ENCODE results near the gene ARHGEF19. TPM values are rescaled to one million over a fixed set of nuclear protein-coding genes. Genes with fewer than 3 reads are reported as not detected.
A peak's percentile ranks its signal among the peaks of the same experiment; 100 is the strongest.

Gene ARHGEF19
- total and polyA plus RNA-seq, 9 donors = 1.3 to 9.2 (median 2.8) TPM

DNA sequence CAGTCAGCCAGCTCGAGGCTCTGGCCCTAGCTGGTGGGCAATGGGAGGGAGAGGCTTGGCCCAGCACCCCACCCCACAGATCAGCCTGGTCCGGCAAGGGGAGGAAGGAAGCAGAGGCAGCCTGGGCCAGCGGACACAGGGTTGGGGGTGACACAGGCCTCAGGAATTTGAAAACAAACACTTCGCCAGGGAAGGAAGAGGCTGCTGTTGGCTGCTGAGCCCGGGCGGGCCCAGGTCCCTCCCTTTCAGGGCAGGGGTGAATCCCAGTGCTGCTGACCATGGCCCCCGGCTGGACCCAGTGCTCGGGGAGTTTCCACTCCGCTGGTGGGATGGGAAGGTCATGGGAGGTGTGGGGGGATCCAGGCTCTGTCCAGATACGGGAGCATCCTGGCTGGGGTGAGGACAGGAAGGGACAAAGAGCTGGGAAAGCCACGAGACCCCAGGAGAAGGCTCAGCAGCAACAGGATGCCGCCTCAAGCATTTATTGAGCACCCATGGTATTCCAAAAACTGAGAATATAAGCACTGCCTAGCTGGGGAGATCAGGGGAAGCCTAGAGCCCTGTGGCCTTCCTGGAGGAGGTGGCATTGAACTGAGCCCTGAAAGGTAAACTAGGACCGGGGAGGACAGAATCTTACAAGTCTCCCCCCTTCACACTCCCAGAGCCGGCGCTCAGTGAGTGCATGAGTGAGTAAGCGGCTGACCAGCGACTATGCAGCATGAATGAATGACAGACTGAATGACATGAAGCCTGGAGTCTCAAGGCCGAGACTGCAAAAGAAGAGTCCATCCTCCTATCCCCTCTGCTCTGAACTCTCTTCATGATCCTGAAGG, 30.3 kb downstream of the ARHGEF19 start:
- no peaks in the 10 kb centered on the region for H3K9me3 ChIP-seq (replicated peaks; ENCODE audit: control insufficient read depth, low read depth, low read length)
- H3K27me3 ChIP-seq (ENCODE audit: control insufficient read depth, insufficient read depth, low read length) = no peaks in the 10 kb centered on the region
- 49% methylated on average over 13 of the region's 18 CpGs for WGBS (ENCODE audit: insufficient coverage)
- H3K27ac ChIP-seq (ENCODE audit: low read length) = peak overlapping the region; percentile 96
- H3K4me3 ChIP-seq (ENCODE audit: low read length) = no peak overlapping the region
- H3K36me3 ChIP-seq (ENCODE audit: control insufficient read depth, insufficient read depth, low read length) = no peaks in the 10 kb centered on the region
- H3K4me1 ChIP-seq (ENCODE audit: control insufficient read depth, insufficient read depth, low read length) = peaks cover 26% of the 10 kb centered on the region
- DNase-seq = peak; percentile 92

DNA sequence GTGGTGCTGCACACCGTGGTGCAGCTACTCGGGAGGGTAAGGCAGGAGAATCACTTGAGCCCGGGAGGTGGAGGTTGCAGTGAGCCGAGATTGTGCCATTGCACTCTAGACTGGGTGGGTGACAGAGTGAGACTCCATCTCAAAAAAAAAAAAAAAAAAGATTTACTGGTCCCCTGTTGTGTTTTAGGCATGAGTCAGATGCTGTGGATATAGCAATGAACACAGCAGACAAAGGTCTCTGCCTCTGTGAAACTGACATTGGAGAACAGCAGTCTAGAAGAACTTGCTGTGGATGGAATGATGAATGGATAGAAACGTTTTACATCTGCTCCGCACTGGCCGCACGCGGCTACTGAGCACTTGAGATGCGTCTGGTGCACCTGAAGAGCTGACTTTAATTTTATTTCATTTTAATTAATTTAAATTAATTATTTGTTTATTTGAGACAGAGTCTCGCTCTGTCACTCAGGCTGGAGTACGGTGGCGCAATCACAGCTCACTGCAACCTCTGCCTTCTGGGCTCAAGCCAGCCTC, 32.1 kb downstream of the ARHGEF19 start:
- no peaks in the 10 kb centered on the region for H3K9me3 ChIP-seq (replicated peaks; ENCODE audit: control insufficient read depth, low read depth, low read length)
- H3K4me3 ChIP-seq (ENCODE audit: low read length) = no peak overlapping the region
- DNase-seq = no peak
- no peaks in the 10 kb centered on the region for H3K27me3 ChIP-seq (ENCODE audit: control insufficient read depth, insufficient read depth, low read length)
- no CpG with 5 or more reads among the region's 13 CpGs for WGBS (ENCODE audit: insufficient coverage)
- H3K4me1 ChIP-seq (ENCODE audit: control insufficient read depth, insufficient read depth, low read length) = peaks cover 43% of the 10 kb centered on the region
- no peak overlapping the region for H3K27ac ChIP-seq (ENCODE audit: low read length)
- H3K36me3 ChIP-seq (ENCODE audit: control insufficient read depth, insufficient read depth, low read length) = no peaks in the 10 kb centered on the region

DNA sequence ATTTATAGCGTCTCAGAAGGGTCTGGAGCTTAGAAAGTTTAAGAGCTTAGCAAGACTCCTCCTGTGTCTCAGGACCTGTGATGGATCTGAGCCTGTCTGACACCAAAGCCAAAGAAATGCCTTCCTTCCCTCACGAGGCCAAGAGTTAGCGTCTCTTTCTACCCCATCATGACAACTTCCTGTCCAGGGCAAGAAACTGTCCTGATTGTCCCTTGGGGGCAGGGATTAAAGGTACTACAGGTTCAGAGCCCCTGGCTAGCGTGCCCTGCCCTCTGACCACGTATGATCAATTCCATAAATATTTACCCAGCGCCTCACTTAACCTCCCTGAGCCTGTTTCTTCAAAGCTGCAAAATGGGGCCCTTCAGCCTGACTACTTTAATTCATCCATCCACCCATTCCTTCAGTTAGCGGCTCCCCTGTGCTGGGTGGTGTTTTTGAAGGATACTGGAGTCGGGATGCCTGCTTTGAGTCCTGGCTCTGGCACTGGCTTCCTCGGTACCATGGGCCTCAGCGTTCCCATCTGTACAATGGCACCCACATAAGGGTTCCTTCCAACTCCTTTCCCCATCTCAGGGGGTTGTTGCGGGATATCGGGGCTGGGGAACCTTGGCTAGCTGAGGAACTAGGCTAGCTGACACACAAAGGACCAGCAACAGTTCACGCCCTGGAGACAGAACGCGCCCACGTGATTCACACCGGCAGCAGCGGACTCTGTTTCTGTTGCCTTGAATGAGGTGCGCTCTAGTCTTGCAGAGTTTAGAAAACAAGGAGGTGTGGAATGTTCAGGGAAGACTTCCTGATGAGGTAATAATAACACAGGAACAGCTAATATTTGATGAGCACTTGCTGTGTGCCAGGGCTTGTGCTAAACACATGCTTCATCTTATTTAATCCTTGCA, 33.6 kb downstream of the ARHGEF19 start:
- peaks cover 58% of the 10 kb centered on the region for H3K4me1 ChIP-seq (ENCODE audit: control insufficient read depth, insufficient read depth, low read length)
- no peaks in the 10 kb centered on the region for H3K27me3 ChIP-seq (ENCODE audit: control insufficient read depth, insufficient read depth, low read length)
- H3K9me3 ChIP-seq (replicated peaks; ENCODE audit: control insufficient read depth, low read depth, low read length) = no peaks in the 10 kb centered on the region
- 79% methylated on average over 7 of the region's 19 CpGs for WGBS (ENCODE audit: insufficient coverage)
- H3K4me3 ChIP-seq (ENCODE audit: low read length) = no peak overlapping the region
- H3K36me3 ChIP-seq (ENCODE audit: control insufficient read depth, insufficient read depth, low read length) = no peaks in the 10 kb centered on the region
- DNase-seq = no peak
- no peak overlapping the region for H3K27ac ChIP-seq (ENCODE audit: low read length)

- Histone ChIP-seq H3K9me3 (replicated peaks; ENCODE audit: control insufficient read depth, low read depth, low read length) (no peaks in the 10 kb centered on the region), H3K4me3 (ENCODE audit: low read length) (no peak overlapping the region), H3K4me1 (ENCODE audit: control insufficient read depth, insufficient read depth, low read length) (peaks cover 68% of the 10 kb centered on the region), H3K27ac (ENCODE audit: low read length) (peak overlapping the region; percentile 98), H3K36me3 (ENCODE audit: control insufficient read depth, insufficient read depth, low read length) (no peaks in the 10 kb centered on the region), H3K27me3 (ENCODE audit: control insufficient read depth, insufficient read depth, low read length) (no peaks in the 10 kb centered on the region)
- DNase-seq = no peak
- 100% methylated on average over 1 of the region's 4 CpGs for WGBS (ENCODE audit: insufficient coverage)
Observed at GRCh38 chr1:16177306-16177705, 35.1 kb downstream of the ARHGEF19 start.

DNA sequence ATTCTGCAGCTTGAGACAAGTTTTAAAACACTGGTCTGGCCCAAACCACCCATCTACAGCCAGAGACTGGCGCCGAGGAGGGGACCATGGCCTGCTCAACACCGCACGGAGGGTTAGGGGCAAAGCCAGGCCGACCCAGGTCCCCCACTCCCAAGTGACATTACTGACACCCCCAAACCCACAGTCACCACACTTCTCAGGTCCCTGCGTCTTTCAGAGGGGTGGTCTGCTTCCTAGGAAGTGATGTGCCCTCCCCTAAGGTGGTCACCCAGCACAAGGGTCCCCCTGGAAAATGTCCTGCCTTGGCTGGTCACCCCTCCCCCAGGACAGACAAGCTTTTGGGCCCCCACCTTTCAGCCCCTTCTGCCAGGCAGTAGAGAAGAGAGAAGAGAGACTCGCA, 35.8 kb downstream of the ARHGEF19 start:
- Histone ChIP-seq H3K36me3 (ENCODE audit: control insufficient read depth, insufficient read depth, low read length) (no peaks in the 10 kb centered on the region), H3K9me3 (replicated peaks; ENCODE audit: control insufficient read depth, low read depth, low read length) (no peaks in the 10 kb centered on the region), H3K4me3 (ENCODE audit: low read length) (no peak overlapping the region), H3K27ac (ENCODE audit: low read length) (peak overlapping the region; percentile 98), H3K4me1 (ENCODE audit: control insufficient read depth, insufficient read depth, low read length) (peaks cover 63% of the 10 kb centered on the region), H3K27me3 (ENCODE audit: control insufficient read depth, insufficient read depth, low read length) (no peaks in the 10 kb centered on the region)
- DNase-seq = no peak
- 74% methylated on average over 4 of the region's 7 CpGs for WGBS (ENCODE audit: insufficient coverage)

GRCh38 chr1:16175610-16176553, 36.6 kb downstream of the ARHGEF19 start:
- peak; percentile 97 for DNase-seq
- 7% methylated on average over 12 of the region's 24 CpGs for WGBS (ENCODE audit: insufficient coverage)

DNA sequence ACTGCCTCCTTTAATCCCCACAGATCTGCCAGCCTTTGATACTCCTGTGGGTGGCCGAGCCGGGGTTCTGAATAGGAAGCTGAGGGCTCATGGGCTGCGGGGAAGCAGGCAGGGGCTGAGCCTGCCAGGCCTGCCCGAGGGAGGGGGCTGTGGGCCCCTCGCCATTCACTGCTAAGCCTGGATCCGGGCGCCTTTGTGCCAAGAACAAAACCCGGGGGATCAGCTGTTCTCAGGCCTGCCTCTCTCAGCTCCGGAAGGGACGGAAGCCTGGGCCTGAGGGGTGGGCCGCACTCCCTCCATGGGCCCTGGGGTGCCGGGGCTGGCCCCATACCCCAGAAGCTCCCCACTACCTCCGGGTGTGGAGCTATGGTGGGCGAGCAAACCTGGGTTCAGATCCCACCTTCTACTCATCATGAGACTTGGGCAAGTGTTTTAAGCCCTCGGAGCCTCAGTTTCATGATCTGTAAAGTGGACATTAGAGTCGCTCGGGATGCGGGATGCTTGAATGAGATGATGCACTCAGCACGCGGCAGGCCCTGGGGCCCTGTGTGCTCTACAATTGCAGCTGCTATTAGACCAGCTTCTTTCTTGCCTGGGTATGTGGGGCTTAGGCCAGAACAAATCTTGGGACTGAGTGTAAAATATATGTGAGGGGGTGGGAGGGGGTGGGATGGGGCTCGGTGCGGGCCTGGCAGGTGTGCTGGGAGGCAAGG, 37.4 kb downstream of the ARHGEF19 start:
- H3K9me3 ChIP-seq (replicated peaks; ENCODE audit: control insufficient read depth, low read depth, low read length) = no peaks in the 10 kb centered on the region
- peak overlapping the region; percentile 98 for H3K27ac ChIP-seq (ENCODE audit: low read length)
- H3K4me1 ChIP-seq (ENCODE audit: control insufficient read depth, insufficient read depth, low read length) = peaks cover 53% of the 10 kb centered on the region
- no peaks in the 10 kb centered on the region for H3K36me3 ChIP-seq (ENCODE audit: control insufficient read depth, insufficient read depth, low read length)
- DNase-seq = peak; percentile 73
- WGBS (ENCODE audit: insufficient coverage) = 39% methylated on average over 15 of the region's 22 CpGs
- H3K4me3 ChIP-seq (ENCODE audit: low read length) = no peak overlapping the region
- peaks cover 3% of the 10 kb centered on the region for H3K27me3 ChIP-seq (ENCODE audit: control insufficient read depth, insufficient read depth, low read length)

More at GRCh38 chr1:16175610-16176553, 36.6 kb downstream of the ARHGEF19 start:
- H3K4me3 ChIP-seq (ENCODE audit: low read length) = no peak overlapping the region
- H3K4me1 ChIP-seq (ENCODE audit: control insufficient read depth, insufficient read depth, low read length) = peaks cover 55% of the 10 kb centered on the region
- no peaks in the 10 kb centered on the region for H3K27me3 ChIP-seq (ENCODE audit: control insufficient read depth, insufficient read depth, low read length)
- H3K27ac ChIP-seq (ENCODE audit: low read length) = peak overlapping the region; percentile 98
- no peaks in the 10 kb centered on the region for H3K36me3 ChIP-seq (ENCODE audit: control insufficient read depth, insufficient read depth, low read length)
- no peaks in the 10 kb centered on the region for H3K9me3 ChIP-seq (replicated peaks; ENCODE audit: control insufficient read depth, low read depth, low read length)

DNA sequence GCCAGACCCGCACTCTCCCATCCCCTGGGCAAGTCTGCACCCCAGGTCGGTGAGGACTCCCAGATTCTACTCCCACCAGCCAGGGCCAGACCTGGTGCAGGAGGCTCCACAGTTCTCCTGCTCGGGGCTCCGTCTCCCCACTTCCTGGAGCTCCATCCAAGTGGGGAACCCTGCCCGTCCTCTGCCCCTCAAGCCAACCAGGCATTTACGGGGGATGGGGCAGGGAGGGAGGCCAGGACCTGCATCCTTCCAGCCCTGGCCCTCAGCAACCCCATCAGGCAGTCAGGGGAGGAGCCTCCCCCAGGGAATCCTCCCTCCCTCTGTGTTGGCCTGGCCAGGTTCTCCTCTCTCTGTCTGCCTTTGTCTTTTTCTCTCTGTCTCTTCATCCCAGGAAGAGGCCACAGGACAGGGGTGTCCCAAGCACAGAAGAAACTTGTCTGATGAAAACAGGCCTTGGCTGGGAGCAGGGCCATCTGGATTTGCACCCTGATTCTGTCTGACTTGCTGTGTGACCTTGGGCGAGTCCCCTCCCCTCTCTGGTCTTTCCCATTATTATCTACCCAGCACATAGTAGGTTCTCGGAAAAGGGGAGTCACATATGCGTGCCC, 38.1 kb downstream of the ARHGEF19 start:
- H3K4me1 ChIP-seq (ENCODE audit: control insufficient read depth, insufficient read depth, low read length) = peaks cover 53% of the 10 kb centered on the region
- peaks cover 3% of the 10 kb centered on the region for H3K27me3 ChIP-seq (ENCODE audit: control insufficient read depth, insufficient read depth, low read length)
- WGBS (ENCODE audit: insufficient coverage) = 57% methylated on average over 5 of the region's 9 CpGs
- DNase-seq = no peak
- H3K27ac ChIP-seq (ENCODE audit: low read length) = peak overlapping the region; percentile 98
- no peaks in the 10 kb centered on the region for H3K9me3 ChIP-seq (replicated peaks; ENCODE audit: control insufficient read depth, low read depth, low read length)
- H3K36me3 ChIP-seq (ENCODE audit: control insufficient read depth, insufficient read depth, low read length) = no peaks in the 10 kb centered on the region
- no peak overlapping the region for H3K4me3 ChIP-seq (ENCODE audit: low read length)

Measured in muscle of leg (tissue), 11 donors.